ENCODE results near the gene ABCB9. TPM values are rescaled to one million over a fixed set of nuclear protein-coding genes. Genes with fewer than 3 reads are reported as not detected.

ABCB9 gene
- total and polyA plus RNA-seq, 4 donors, result 2.7 to 7.5 (median 4.8) TPM

DNA sequence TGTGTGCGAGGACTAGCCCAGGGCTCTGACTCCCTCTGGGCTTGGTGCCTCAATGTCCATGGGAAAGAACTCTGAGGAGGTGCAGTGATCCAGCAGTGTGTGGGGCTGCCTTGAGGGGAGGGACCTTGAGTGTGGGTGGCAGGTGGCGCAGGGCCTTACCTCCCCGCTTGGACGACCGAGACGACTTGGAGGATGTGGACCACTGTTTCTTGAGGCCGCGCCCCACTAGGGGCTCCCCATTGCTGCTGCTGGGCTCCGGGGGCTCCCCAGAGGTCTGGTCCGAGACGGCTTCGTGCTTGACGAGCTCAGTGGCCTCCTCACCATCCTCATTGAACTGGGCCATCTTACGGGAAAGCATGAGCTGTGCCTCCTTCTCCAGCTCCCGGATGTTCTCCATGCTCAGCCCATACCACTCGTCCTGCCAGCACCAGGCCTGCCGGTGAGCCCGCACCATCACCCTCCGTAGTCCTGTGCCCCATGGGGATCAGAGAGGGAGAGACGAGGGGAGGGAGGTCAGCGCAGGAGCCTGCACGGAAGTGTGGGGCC, 38.9 kb upstream of the ABCB9 start:
- TF ChIP-seq, protein P1, sequence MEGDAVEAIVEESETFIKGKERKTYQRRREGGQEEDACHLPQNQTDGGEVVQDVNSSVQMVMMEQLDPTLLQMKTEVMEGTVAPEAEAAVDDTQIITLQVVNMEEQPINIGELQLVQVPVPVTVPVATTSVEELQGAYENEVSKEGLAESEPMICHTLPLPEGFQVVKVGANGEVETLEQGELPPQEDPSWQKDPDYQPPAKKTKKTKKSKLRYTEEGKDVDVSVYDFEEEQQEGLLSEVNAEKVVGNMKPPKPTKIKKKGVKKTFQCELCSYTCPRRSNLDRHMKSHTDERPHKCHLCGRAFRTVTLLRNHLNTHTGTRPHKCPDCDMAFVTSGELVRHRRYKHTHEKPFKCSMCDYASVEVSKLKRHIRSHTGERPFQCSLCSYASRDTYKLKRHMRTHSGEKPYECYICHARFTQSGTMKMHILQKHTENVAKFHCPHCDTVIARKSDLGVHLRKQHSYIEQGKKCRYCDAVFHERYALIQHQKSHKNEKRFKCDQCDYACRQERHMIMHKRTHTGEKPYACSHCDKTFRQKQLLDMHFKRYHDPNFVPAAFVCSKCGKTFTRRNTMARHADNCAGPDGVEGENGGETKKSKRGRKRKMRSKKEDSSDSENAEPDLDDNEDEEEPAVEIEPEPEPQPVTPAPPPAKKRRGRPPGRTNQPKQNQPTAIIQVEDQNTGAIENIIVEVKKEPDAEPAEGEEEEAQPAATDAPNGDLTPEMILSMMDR (IDR thresholded peaks at IDR 0.05; ENCODE audit: control extremely low read depth, extremely low read depth), result no peak
- Histone ChIP-seq H3K4me1 (ENCODE audit: control insufficient read depth in 5 of 5, insufficient read depth in 5 of 5, low read length in 5 of 5) (no peaks in the 10 kb centered on the region), H3K36me3 (ENCODE audit: control insufficient read depth in 4 of 4, insufficient read depth in 4 of 4, low read length in 4 of 4) (peaks cover 0 to 37% (median 2%) of the 10 kb centered on the region in 4 donors), H3K9ac (ENCODE audit: insufficient read depth in 1 of 2, low read length in 2 of 2) (no peak overlapping the region), H3K4me3 (no peak overlapping the region), H3K9me3 (ENCODE audit: control insufficient read depth in 4 of 4, insufficient read depth in 3 of 4, low read length in 3 of 4) (no peaks in the 10 kb centered on the region), H3K27me3 (ENCODE audit: control insufficient read depth in 3 of 3, insufficient read depth in 3 of 3, low read length in 2 of 3) (no peaks in the 10 kb centered on the region), H3K27ac (ENCODE audit: low read depth in 1 of 2, low read length in 1 of 2) (no peak overlapping the region)
- ATAC-seq (ENCODE audit: insufficient read depth, low FRiP score), result no peak
- no peak for DNase-seq
- WGBS, 2 donors, result 96 to 97% methylated on average over 22 of the region's 22 CpGs

DNA sequence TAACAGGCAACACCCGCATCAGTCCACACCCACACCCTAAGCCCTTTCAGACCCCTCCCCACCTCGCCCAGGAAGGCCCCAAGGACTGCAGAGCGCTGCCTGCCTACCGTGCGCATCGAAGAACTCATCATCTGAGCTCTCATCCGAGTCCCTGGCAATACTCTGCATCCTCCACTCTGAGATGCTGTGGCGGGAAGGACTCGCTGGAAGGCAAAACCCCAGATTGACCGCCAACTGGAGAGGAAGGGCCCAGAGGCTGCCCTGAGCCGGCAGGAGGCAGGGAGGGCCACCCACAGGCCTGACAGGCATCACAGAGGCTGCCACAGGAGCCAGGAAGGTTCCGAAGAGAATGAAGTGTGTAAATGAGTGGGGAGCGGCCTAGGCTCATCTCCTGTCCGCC, 38.0 kb upstream of the ABCB9 start:
- H3K36me3 ChIP-seq (ENCODE audit: control insufficient read depth in 4 of 4, insufficient read depth in 4 of 4, low read length in 4 of 4), result peaks cover 0 to 43% (median 4%) of the 10 kb centered on the region in 4 donors
- no peak for DNase-seq
- no peak overlapping the region for H3K27ac ChIP-seq (ENCODE audit: low read depth in 1 of 2, low read length in 1 of 2)
- H3K4me1 ChIP-seq (ENCODE audit: control insufficient read depth in 5 of 5, insufficient read depth in 5 of 5, low read length in 5 of 5), result no peaks in the 10 kb centered on the region
- H3K9me3 ChIP-seq (ENCODE audit: control insufficient read depth in 4 of 4, insufficient read depth in 3 of 4, low read length in 3 of 4), result no peaks in the 10 kb centered on the region
- no peaks in the 10 kb centered on the region for H3K27me3 ChIP-seq (ENCODE audit: control insufficient read depth in 3 of 3, insufficient read depth in 3 of 3, low read length in 2 of 3)
- no peak overlapping the region for H3K4me3 ChIP-seq
- no peak overlapping the region for H3K9ac ChIP-seq (ENCODE audit: insufficient read depth in 1 of 2, low read length in 2 of 2)
- no peak for ATAC-seq (ENCODE audit: insufficient read depth, low FRiP score)
- TF ChIP-seq, protein P1 (IDR thresholded peaks at IDR 0.05; ENCODE audit: control extremely low read depth, extremely low read depth), result no peak
- WGBS, 2 donors, result 91 to 92% methylated on average over 14 of the region's 14 CpGs

DNA sequence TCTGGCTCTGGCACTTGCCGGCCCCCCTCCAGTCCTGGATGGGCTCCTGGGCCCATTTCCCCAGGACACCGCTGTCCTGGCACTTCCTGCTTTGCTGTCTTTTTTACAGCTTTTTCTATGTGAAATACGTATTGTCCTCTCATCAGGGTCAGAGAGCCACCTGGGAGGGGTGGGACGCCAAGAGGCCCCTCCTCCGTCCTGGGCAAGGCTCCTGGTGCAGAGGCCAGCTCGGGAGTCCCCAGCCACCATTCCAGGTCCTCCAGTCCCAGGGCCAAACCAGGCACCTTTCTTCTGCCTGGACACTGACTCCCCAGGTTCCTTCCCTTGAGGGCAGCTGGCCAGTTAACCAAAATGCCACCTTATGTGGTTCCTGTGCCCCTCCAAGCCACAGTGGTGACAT, 37.0 kb upstream of the ABCB9 start:
- WGBS, 2 donors, result 91 to 95% methylated on average over 6 of the region's 6 CpGs
- DNase-seq (no peak), ATAC-seq (ENCODE audit: insufficient read depth, low FRiP score) (no peak)
- H3K9ac ChIP-seq (ENCODE audit: insufficient read depth in 1 of 2, low read length in 2 of 2), result no peak overlapping the region
- H3K27ac ChIP-seq (ENCODE audit: low read depth in 1 of 2, low read length in 1 of 2), result no peak overlapping the region
- H3K36me3 ChIP-seq (ENCODE audit: control insufficient read depth in 4 of 4, insufficient read depth in 4 of 4, low read length in 4 of 4), result peaks cover 0 to 35% (median 4%) of the 10 kb centered on the region in 4 donors
- no peaks in the 10 kb centered on the region for H3K9me3 ChIP-seq (ENCODE audit: control insufficient read depth in 4 of 4, insufficient read depth in 3 of 4, low read length in 3 of 4)
- H3K27me3 ChIP-seq (ENCODE audit: control insufficient read depth in 3 of 3, insufficient read depth in 3 of 3, low read length in 2 of 3), result no peaks in the 10 kb centered on the region
- no peaks in the 10 kb centered on the region for H3K4me1 ChIP-seq (ENCODE audit: control insufficient read depth in 5 of 5, insufficient read depth in 5 of 5, low read length in 5 of 5)
- TF ChIP-seq, protein P1 (IDR thresholded peaks at IDR 0.05; ENCODE audit: control extremely low read depth, extremely low read depth), result no peak
- H3K4me3 ChIP-seq, result no peak overlapping the region

DNA sequence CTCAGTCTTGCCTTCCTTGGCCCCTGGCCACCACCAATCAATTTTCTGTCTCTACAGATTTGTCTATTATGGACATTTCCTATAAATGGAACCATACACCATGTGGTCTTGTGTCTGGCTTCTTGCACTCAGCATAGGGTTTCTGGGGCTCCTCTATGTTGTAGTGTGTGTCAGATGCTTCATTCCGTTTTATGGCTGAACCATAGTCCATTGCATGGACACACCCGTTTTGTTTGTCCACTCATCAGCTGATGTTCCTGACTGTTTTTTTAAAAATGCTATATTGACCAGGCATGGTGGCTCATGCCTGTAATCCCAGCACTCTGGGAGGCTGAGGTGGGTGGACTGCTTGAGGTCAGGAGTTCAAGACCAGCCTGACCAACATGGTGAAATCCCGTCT, 35.2 kb upstream of the ABCB9 start:
- peaks cover 0 to 43% (median 3%) of the 10 kb centered on the region in 4 donors for H3K36me3 ChIP-seq (ENCODE audit: control insufficient read depth in 4 of 4, insufficient read depth in 4 of 4, low read length in 4 of 4)
- no peaks in the 10 kb centered on the region for H3K9me3 ChIP-seq (ENCODE audit: control insufficient read depth in 4 of 4, insufficient read depth in 3 of 4, low read length in 3 of 4)
- H3K9ac ChIP-seq (ENCODE audit: insufficient read depth in 1 of 2, low read length in 2 of 2), result no peak overlapping the region
- H3K27ac ChIP-seq (ENCODE audit: low read depth in 1 of 2, low read length in 1 of 2), result no peak overlapping the region
- H3K4me1 ChIP-seq (ENCODE audit: control insufficient read depth in 5 of 5, insufficient read depth in 5 of 5, low read length in 5 of 5), result no peaks in the 10 kb centered on the region
- no peak for DNase-seq
- 92 to 95% methylated on average over 3 of the region's 3 CpGs for WGBS, 2 donors
- no peak for ATAC-seq (ENCODE audit: insufficient read depth, low FRiP score)
- H3K4me3 ChIP-seq, result no peak overlapping the region
- no peaks in the 10 kb centered on the region for H3K27me3 ChIP-seq (ENCODE audit: control insufficient read depth in 3 of 3, insufficient read depth in 3 of 3, low read length in 2 of 3)
- TF ChIP-seq, protein P1 (IDR thresholded peaks at IDR 0.05; ENCODE audit: control extremely low read depth, extremely low read depth), result no peak

Measured in lung (tissue), 12 donors.